A549 (cell line): ENCODE results near the gene GPR146.

Experiments
- CBX8 ChIP-seq: fragments of 200-600 bp; sonication (generic); IDR thresholded peaks from 2 replicates; pipeline ENCODE4 v1.6.1; 2016
- CHD2 ChIP-seq: fragments of 150-350 bp; IDR thresholded peaks from 2 replicates; pipeline ENCODE4 v1.6.1; 2014; ENCODE audit warnings: low read length; ENCODE audit not compliant: partially characterized antibody
- CTCF ChIP-seq: fragments of >200 bp; sonication (Bioruptor Twin); formaldehyde crosslinking; IDR thresholded peaks from 3 replicates; pipeline ENCODE4 v1.5.1; 2016
- MYC ChIP-seq: IDR thresholded peaks from 2 replicates; pipeline ENCODE4 v1.6.1; 2012; ENCODE audit warnings: mild to moderate bottlenecking, inconsistent platforms, low read length, improper control_type of control experiment, borderline replicate concordance
- RCOR1 ChIP-seq: fragments of 150-350 bp; IDR thresholded peaks from 2 replicates; pipeline ENCODE4 v1.6.1; 2014; ENCODE audit warnings: antibody characterized with exemption, low read length, low read depth
- ZSCAN20 ChIP-seq: fragments of 250-450 bp; sonication (Bioruptor Pico); IDR thresholded peaks from 2 replicates; pipeline ENCODE4 v1.8.0; 2022; ENCODE audit warnings: mild to moderate bottlenecking, moderate library complexity

GRCh38 chr7:1092806-1093501 is 48.6 kb downstream of the GPR146 start:
- TF ChIP-seq ZSCAN20 (no peak), CTCF (no peak), CBX8 (no peak), MYC (no peak), RCOR1 (no peak), CHD2 (no peak)
